Measurements from ENCODE around the gene SLC52A1. TPM values are rescaled to one million over a fixed set of nuclear protein-coding genes. Genes with fewer than 3 reads are reported as not detected.

SLC52A1 gene
- total RNA-seq, 1 experiment from 2014 or later = not detected

GRCh38 chr17:5019475-5019956, 15.7 kb downstream of the SLC52A1 start:
- DNase-seq = peak in 1 of 2 experiments; percentile 10
- no peaks in the 10 kb centered on the region for H3K9me3 ChIP-seq (replicated peaks)
- H3K36me3 ChIP-seq = peaks cover 3% of the 10 kb centered on the region; the same call in 1 of the 2 replicates
- no peaks in the 10 kb centered on the region for H3K4me1 ChIP-seq
- no peak overlapping the region for H3K27ac ChIP-seq
- no peak overlapping the region for H3K4me3 ChIP-seq
- H3K27me3 ChIP-seq = no peaks in the 10 kb centered on the region

DNA sequence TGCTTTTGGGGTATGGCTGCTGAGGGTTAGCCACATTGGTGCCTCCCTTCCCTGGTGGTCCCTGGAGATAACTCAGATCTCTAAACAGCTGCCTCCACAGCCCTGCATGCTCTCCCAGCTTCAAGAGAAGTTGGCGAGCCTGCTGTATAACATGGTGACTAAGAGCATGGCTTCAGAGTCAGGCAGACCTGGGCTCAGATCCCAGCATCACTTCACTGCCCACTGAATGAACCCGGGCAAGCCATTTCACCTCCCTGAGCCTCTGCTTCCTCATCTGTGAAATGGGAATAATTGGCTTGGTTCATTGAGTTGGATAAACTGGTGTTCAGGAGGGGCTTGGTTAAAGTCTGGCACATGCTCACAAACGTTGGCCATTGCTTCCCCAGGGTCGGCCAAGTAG, 20.9 kb downstream of the SLC52A1 start:
- H3K4me3 ChIP-seq = no peak overlapping the region
- no peaks in the 10 kb centered on the region for H3K27me3 ChIP-seq
- DNase-seq = no peak
- no peaks in the 10 kb centered on the region for H3K4me1 ChIP-seq
- no peaks in the 10 kb centered on the region for H3K36me3 ChIP-seq
- no peaks in the 10 kb centered on the region for H3K9me3 ChIP-seq (replicated peaks)
- no peak overlapping the region for H3K27ac ChIP-seq

- Histone ChIP-seq H3K27ac (no peak overlapping the region), H3K4me3 (no peak overlapping the region), H3K27me3 (no peaks in the 10 kb centered on the region), H3K4me1 (no peaks in the 10 kb centered on the region), H3K9me3 (replicated peaks) (no peaks in the 10 kb centered on the region), H3K36me3 (no peaks in the 10 kb centered on the region)
- no peak for DNase-seq
These were observed 23.3 kb downstream of the SLC52A1 start for GRCh38 chr17:5011928-5012327.

- H3K27me3 ChIP-seq = no peaks in the 10 kb centered on the region
- H3K27ac ChIP-seq = no peak overlapping the region
- peaks cover 11% of the 10 kb centered on the region for H3K36me3 ChIP-seq
- H3K4me1 ChIP-seq = no peaks in the 10 kb centered on the region
- no peak for DNase-seq
- no peak overlapping the region for H3K4me3 ChIP-seq
- H3K9me3 ChIP-seq (replicated peaks) = no peaks in the 10 kb centered on the region
These were observed 31.9 kb downstream of the SLC52A1 start for GRCh38 chr17:5003214-5003867.

DNA sequence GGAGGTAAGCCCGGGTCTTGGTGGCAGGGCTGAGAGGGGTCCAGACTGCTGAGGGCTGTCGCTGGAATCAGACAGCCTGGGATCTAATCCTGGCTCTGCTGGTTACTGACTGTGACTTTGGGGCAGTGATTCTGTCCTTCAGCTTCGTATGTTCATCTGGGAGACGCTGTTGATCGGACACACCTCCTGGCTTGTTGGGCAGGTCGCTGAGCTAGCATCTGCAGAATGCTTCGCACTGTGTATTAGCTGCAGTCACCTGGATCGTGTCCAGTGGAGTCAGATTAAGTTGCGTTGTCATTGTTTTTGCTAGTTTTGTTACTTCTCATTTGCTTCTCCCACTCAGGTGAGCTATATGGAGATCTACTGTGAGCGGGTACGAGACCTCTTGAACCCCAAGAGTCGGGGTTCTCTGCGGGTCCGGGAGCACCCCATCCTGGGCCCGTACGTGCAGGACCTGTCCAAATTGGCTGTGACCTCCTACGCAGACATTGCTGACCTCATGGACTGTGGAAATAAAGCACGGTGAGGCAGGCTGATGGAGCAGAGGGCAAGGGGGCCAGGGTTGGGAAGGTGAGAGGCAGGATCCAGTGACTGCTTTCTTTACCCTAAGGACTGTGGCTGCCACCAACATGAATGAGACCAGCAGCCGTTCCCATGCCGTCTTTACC, 33.0 kb downstream of the SLC52A1 start:
- no peaks in the 10 kb centered on the region for H3K9me3 ChIP-seq (replicated peaks)
- no peak for DNase-seq
- no peak overlapping the region for H3K27ac ChIP-seq
- no peaks in the 10 kb centered on the region for H3K27me3 ChIP-seq
- H3K4me3 ChIP-seq = no peak overlapping the region
- no peaks in the 10 kb centered on the region for H3K4me1 ChIP-seq
- H3K36me3 ChIP-seq = peaks cover 11% of the 10 kb centered on the region

DNA sequence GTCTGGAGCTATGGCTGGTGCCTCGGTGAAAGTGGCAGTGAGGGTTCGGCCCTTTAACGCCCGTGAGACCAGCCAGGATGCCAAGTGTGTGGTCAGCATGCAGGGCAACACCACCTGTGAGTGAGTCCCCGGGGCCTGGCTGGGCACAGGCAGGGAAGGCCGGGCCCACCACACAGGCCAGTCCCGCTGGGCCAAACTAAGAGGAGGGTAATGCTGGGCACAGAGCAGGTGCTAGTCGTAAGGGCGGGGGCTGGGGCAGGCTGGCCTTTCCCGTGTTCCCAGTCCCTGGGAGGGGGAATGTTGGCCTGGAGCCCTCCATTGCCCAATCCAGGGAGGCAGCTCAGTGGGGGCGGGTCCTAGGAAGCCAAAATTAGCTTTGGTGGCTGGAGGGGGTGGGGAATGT, 35.0 kb downstream of the SLC52A1 start:
- H3K27ac ChIP-seq = no peak overlapping the region
- no peaks in the 10 kb centered on the region for H3K9me3 ChIP-seq (replicated peaks)
- DNase-seq = no peak
- no peaks in the 10 kb centered on the region for H3K4me1 ChIP-seq
- H3K4me3 ChIP-seq = no peak overlapping the region
- no peaks in the 10 kb centered on the region for H3K27me3 ChIP-seq
- peaks cover 9% of the 10 kb centered on the region; the same call in 1 of the 2 replicates for H3K36me3 ChIP-seq

DNA sequence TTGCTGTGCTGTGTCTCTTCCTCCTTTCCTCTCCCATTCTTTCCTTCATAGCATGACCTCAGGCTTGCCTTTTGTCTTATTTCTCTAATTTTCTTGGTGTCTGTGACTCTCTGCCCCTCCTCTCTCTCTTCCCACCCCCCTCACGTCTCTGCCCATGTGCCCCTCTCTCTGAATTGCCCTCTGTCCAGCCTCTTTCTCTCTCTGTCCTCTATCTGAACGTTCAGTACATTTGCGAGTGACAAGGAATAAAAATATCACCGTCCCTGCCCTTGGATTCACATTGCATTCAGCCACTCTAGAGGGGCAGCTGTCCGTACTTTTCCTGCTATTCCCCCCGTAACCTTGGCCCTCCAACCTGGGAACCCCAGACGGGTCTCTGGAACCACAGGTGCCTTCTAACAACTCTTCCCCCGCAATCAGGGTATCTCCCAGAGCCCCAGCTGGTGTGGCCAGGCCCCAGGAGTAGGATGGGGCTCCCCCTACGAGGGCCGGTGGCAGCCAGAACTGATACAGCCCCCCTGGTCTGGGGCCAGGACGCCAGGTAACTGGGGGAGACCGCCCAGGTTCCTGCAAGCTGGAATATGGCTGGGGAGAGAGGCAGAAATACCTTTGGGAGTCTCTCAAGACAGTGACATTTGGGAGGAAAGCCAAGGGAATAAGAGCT, 35.7 kb downstream of the SLC52A1 start:
- Histone ChIP-seq H3K27me3 (no peaks in the 10 kb centered on the region), H3K36me3 (0 out of 2 replicates have a peak, but pooled peaks cover 4% of the 10 kb centered on the region), H3K9me3 (replicated peaks) (no peaks in the 10 kb centered on the region), H3K27ac (no peak overlapping the region), H3K4me1 (no peaks in the 10 kb centered on the region), H3K4me3 (no peak overlapping the region)
- DNase-seq = no peak

DNA sequence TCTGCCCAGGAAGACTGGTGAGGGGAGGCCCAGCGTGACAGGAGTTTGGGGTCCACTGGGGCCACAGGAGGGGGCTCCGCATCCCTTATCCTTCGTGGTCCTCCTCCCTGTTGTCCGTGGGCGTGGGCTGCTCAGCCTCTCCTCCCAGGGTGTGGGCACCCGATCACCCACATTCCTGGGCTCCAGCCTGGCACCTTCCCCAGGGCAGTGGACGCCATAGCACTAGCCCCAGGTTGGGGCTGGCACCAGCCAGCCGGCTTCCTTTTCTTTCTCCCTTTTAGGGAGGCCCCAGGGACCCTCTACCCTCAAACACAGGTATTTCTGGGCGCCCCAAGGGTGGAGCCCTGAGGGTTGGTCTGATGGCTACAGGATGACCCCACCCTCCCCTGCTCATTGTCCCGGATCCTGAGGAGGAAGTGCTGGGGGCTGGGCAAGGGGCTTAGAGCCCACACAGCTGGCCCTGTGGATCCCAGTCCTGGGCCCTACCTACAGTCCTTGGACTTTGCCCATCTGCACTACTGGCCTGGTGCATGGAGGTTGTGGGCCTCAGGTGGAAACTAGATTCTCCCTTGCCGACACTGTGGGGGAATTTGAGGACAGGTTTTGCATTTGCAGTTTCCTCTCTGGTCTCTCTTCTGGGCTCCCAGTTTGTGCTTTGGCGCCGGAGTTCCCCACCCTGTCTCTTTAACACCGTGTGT, 36.3 kb downstream of the SLC52A1 start:
- Histone ChIP-seq H3K9me3 (replicated peaks) (no peaks in the 10 kb centered on the region), H3K4me3 (peak overlapping the region; percentile 72), H3K27ac (no peak overlapping the region), H3K27me3 (no peaks in the 10 kb centered on the region), H3K36me3 (0 out of 2 replicates have a peak, but pooled peaks cover 4% of the 10 kb centered on the region), H3K4me1 (no peaks in the 10 kb centered on the region)
- no peak for DNase-seq

- Histone ChIP-seq H3K4me3 (peak overlapping the region; percentile 72), H3K27ac (peak overlapping the region; percentile 69; the same call in 1 of the 2 replicates), H3K4me1 (no peaks in the 10 kb centered on the region), H3K36me3 (no peaks in the 10 kb centered on the region), H3K9me3 (replicated peaks) (no peaks in the 10 kb centered on the region), H3K27me3 (no peaks in the 10 kb centered on the region)
- DNase-seq = peak in 1 of 2 experiments; percentile 28
These were observed 37.0 kb downstream of the SLC52A1 start for GRCh38 chr17:4998027-4998731.

DNA sequence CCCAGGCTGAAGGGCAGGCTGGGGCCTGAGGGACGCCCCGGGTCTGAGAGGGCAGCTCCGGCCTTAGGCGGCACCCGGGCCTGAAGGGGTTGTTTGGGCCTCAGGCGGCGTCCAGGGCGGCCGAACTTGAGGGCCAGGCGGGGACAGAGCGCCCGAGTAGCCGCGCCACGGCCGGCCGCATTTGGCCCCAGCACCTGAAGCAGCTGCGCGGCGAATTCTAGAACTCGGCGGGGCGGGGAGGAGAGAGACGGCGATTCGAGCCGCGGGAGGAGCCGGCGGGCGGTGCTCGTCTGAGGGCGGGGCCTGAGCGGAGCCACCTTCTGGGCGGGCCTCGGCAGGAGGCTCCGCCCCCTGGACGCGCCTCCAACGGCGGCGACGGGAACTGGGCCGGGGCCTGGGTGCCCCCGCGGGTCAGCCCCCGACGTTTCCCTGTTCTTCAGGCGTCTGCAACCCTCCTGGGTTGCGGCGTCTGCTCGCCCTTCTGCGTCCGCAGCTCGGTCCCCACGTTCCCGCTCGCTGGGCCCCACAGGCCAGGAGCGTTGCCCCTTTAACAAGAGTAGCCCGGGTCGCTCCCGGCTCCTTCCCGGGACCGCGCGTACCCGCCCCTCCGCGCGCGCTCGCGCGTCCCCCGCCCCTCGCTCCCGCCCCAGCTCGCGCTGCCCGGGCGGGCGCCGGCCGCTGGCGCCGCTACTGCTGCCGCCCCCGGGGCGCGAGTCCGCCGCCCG, 37.8 kb downstream of the SLC52A1 start, which contains the start of the genes INCA1 and KIF1C:
Gene INCA1 (minus strand): TSS at position 221 of the 725 bp plus-strand sequence. CDS start 3,085 bp downstream, outside the sequence.
Gene KIF1C (plus strand): TSS at position 649 of the 725 bp plus-strand sequence. CDS start 2,297 bp downstream, outside the sequence.
- peak; percentile 87 to 88 for DNase-seq

DNA sequence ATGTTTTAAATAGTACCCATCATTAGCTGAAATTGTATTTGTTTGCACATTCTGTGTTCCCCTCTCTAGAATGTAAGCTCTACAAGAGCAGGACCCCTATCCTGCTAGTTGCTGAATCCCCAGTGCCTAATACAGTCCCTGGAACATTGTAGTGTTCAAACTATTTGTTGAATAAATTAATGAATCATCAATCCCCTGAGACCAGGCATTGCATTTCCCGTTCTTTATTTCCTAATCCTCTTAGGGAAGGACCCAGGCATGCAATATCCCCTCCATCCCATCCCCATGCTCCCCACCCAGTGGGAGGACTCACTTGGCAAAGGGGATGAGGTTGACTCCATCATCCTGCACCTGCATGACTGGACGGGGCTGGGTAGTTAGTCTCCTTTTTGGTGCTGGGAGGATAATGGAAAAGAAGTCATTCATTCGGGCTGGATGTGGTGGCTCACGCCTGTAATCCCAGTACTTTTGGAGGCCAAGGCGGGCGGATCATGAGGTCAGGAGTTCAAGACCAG, 41.1 kb downstream of the SLC52A1 start:
- H3K27ac ChIP-seq = no peak overlapping the region
- no peaks in the 10 kb centered on the region for H3K9me3 ChIP-seq (replicated peaks)
- DNase-seq = no peak
- H3K4me1 ChIP-seq = no peaks in the 10 kb centered on the region
- no peaks in the 10 kb centered on the region for H3K36me3 ChIP-seq
- no peak overlapping the region for H3K4me3 ChIP-seq
- no peaks in the 10 kb centered on the region for H3K27me3 ChIP-seq

More for the DNA sequence above, 37.8 kb downstream of the SLC52A1 start, which contains the start of the genes INCA1 and KIF1C:
- peak within 1 kb of the TSS; percentile 69 for H3K27ac ChIP-seq
- H3K36me3 ChIP-seq = no peaks in the 10 kb centered on the region
- no peaks in the 10 kb centered on the region for H3K27me3 ChIP-seq
- peak within 1 kb of the TSS; percentile 72 for H3K4me3 ChIP-seq
- H3K9me3 ChIP-seq (replicated peaks) = no peaks in the 10 kb centered on the region
- H3K4me1 ChIP-seq = no peaks in the 10 kb centered on the region

DNA sequence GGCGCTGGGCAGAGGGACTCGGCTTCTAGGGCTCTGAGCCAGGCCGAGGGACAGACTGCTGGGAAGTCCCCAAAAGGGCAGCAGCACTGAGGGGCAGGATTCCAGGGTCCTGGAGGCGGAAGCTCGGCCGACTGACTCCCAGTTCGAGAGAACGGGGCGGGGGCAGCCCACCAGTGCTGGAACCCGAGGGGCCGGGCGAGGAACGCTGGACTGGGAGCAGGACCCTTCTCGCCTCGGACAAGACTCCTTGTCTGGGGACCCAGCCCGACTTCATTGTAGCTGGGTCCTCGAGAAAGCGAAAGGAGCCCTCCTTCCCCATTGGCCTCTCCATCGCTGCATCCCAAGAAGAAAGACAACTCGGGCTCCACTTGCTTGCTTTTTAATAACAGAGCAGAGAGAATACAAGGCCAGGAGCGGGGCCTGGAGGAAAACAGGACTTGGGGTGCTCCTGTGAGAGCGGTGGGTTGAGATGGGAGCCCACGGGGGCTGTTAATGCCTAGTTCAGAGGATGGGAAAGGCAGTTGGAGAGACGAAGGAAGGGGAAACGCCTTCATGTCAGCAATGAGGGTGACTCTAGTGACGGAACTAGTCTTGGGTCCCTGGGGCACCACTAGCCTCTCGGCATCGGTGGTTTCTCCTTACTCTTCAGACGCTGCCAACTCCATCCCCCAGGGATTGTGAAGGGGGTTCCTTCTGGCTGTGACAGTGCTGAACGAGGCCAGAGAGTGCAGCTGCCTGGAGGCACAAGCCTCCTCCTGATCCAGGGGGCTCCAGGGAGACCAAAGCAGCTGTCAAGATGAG, 47.3 kb downstream of the SLC52A1 start:
- peak; percentile 21 to 40 for DNase-seq
- H3K27ac ChIP-seq = peak overlapping the region; percentile 21
- peak overlapping the region; percentile 84 for H3K4me3 ChIP-seq
- no peaks in the 10 kb centered on the region for H3K36me3 ChIP-seq
- no peaks in the 10 kb centered on the region for H3K9me3 ChIP-seq (replicated peaks)
- H3K27me3 ChIP-seq = no peaks in the 10 kb centered on the region
- no peaks in the 10 kb centered on the region; the same call in 1 of the 2 replicates for H3K4me1 ChIP-seq
